H1 (cell line): ENCODE data around the gene RASD2. TPM values are rescaled to one million over a fixed set of nuclear protein-coding genes. Genes with fewer than 3 reads are reported as not detected.

Source experiments
- CTCF ChIA-PET: fragments of 300-600 bp; sonication (Branson Sonifier 250); formaldehyde crosslinking; loops from one replicate; lab custom pipeline; 2021; ENCODE audit not compliant: partially characterized antibody; lab: Charles Lee
- POLR2A ChIA-PET: fragments of 300-600 bp; sonication (Branson Sonifier 250); formaldehyde crosslinking; loops from one replicate; lab custom pipeline; 2021; ENCODE audit warnings: inconsistent platforms; ENCODE audit not compliant: partially characterized antibody; lab: Charles Lee
- DNase-seq, 2 experiments: peaks; one replicate each; pipeline versions ENCODE4 v3.0.0 to v3.0.0-alpha.2; 2010 to 2022; ENCODE audit warnings: low spot score in 2 of 2, low read depth in 1 of 2, mixed read lengths in 1 of 2
- FAIRE-seq: peaks from 2 replicates; lab custom pipeline; 2011; peaks lifted over from hg19 to GRCh38; lab: Jason Lieb, UNC
- H2AFZ ChIP-seq: 2 replicates; pipeline ENCODE4 v1.8.1; 2012; ENCODE audit warnings: low read length, inconsistent platforms
- H2AK5ac ChIP-seq: 2 replicates; pipeline ENCODE4 v1.6.1; 2013; ENCODE audit warnings: low read depth, low read length
- H2BK120ac ChIP-seq: replicated peaks from 2 replicates; pipeline ENCODE3; 2013; ENCODE audit warnings: low read depth, low read length, inconsistent platforms
- H2BK12ac ChIP-seq: 2 replicates; pipeline ENCODE4 v1.6.1; 2013; ENCODE audit warnings: low read depth, low read length
- H2BK15ac ChIP-seq: 2 replicates; pipeline ENCODE4 v1.6.1; 2013; ENCODE audit warnings: low read length
- H2BK20ac ChIP-seq: 2 replicates; pipeline ENCODE4 v1.6.1; 2013; ENCODE audit warnings: low read length
- H2BK5ac ChIP-seq: 2 replicates; pipeline ENCODE4 v1.6.1; 2013; ENCODE audit warnings: low read depth, low read length
- H3K14ac ChIP-seq: 2 replicates; pipeline ENCODE4 v1.6.1; 2013; ENCODE audit warnings: inconsistent platforms; ENCODE audit not compliant: insufficient read length
- H3K18ac ChIP-seq: 2 replicates; pipeline ENCODE4 v1.6.1; 2013; ENCODE audit warnings: low read length; ENCODE audit errors: extremely low read depth
- H3K23ac ChIP-seq: 2 replicates; pipeline ENCODE4 v1.6.1; 2013; ENCODE audit warnings: inconsistent platforms; ENCODE audit not compliant: insufficient read length
- H3K23me2 ChIP-seq: 2 replicates; pipeline ENCODE4 v1.6.1; 2013; ENCODE audit warnings: low read depth, low read length
- H3K27ac ChIP-seq: 2 replicates; pipeline ENCODE4 v1.6.1; 2011; ENCODE audit warnings: low read depth, low read length, inconsistent platforms
- H3K27me3 ChIP-seq, 4 experiments: replicated peaks in 1 of 4; 1 replicate in 1 of 4; 2 replicates in 3 of 4; pipeline versions ENCODE4 v1.6.1 to v1.8.1; 2011 to 2013; ENCODE audit warnings: low read length in 3 of 4, mild to moderate bottlenecking in 3 of 4, inconsistent platforms in 2 of 4, mixed read lengths in 2 of 4, moderate library complexity in 1 of 4; ENCODE audit not compliant: control insufficient read depth in 3 of 4, insufficient read depth in 3 of 4; ENCODE audit errors: extremely low read depth in 1 of 4
- H3K36me3 ChIP-seq, 4 experiments: 2 replicates each; pipeline versions ENCODE4 v1.6.1 to v1.8.1; 2011 to 2013; ENCODE audit warnings: mild to moderate bottlenecking in 4 of 4, low read length in 3 of 4, moderate library complexity in 2 of 4, control low read depth in 1 of 4, inconsistent platforms in 1 of 4; ENCODE audit not compliant: insufficient read depth in 4 of 4, control insufficient read depth in 2 of 4
- H3K4ac ChIP-seq: replicated peaks from 2 replicates; pipeline ENCODE3; 2013; ENCODE audit warnings: low read length, low read depth, mixed read lengths, inconsistent platforms; ENCODE audit not compliant: insufficient read length
- H3K4me1 ChIP-seq, 4 experiments: replicated peaks in 1 of 4; 1 replicate in 1 of 4; 2 replicates in 3 of 4; pipeline versions ENCODE4 v1.6.1 to v1.8.1; 2011 to 2013; ENCODE audit warnings: low read length in 3 of 4, inconsistent platforms in 2 of 4, mixed read lengths in 1 of 4; ENCODE audit not compliant: insufficient read depth in 4 of 4, control insufficient read depth in 3 of 4
- H3K4me2 ChIP-seq, 2 experiments: 2 replicates each; pipeline versions ENCODE4 v1.6.1 to v1.8.1; 2011 to 2013; ENCODE audit warnings: low read depth in 2 of 2, low read length in 2 of 2, control low read depth in 1 of 2, inconsistent platforms in 1 of 2, mild to moderate bottlenecking in 1 of 2; ENCODE audit not compliant: insufficient read depth in 1 of 2
- H3K4me3 ChIP-seq, 4 experiments: fragments of 200-600, 300-600 bp in 1 of 4; sonication (generic), shearing (Covaris generic), sonication (Bioruptor Twin) in 1 of 4; 2 replicates each; pipeline versions ENCODE4 v1.5.1 to v1.8.1; 2011 to 2016; ENCODE audit warnings: low read length in 4 of 4, low read depth in 3 of 4, control low read depth in 2 of 4, inconsistent platforms in 2 of 4, mild to moderate bottlenecking in 2 of 4, mixed read lengths in 1 of 4, moderate library complexity in 1 of 4; ENCODE audit not compliant: insufficient read depth in 2 of 4; ENCODE audit errors: extremely low read depth in 1 of 4
- H3K56ac ChIP-seq: replicated peaks from 2 replicates; pipeline ENCODE3; 2013; ENCODE audit warnings: low read depth, mild to moderate bottlenecking, mixed read lengths, low read length, inconsistent platforms; ENCODE audit not compliant: insufficient read length
- H3K79me1 ChIP-seq: 2 replicates; pipeline ENCODE4 v1.6.1; 2013; ENCODE audit warnings: low read depth, low read length, control low read depth
- H3K79me2 ChIP-seq, 2 experiments: 2 replicates each; pipeline versions ENCODE4 v1.6.1 to v1.8.1; 2012 to 2013; ENCODE audit warnings: low read length in 2 of 2, mild to moderate bottlenecking in 2 of 2, inconsistent platforms in 1 of 2; ENCODE audit not compliant: insufficient read depth in 2 of 2, control insufficient read depth in 1 of 2
- H3K9ac ChIP-seq, 4 experiments: replicated peaks in 1 of 4; 1 replicate in 1 of 4; 2 replicates in 3 of 4; pipeline versions ENCODE4 v1.6.1 to v1.8.1; 2011 to 2013; ENCODE audit warnings: low read depth in 3 of 4, low read length in 3 of 4, control low read depth in 2 of 4, mild to moderate bottlenecking in 2 of 4, moderate library complexity in 2 of 4, inconsistent platforms in 1 of 4; ENCODE audit errors: extremely low read depth in 1 of 4
- H3K9me3 ChIP-seq, 2 experiments: 2 replicates each; pipeline versions ENCODE4 v1.6.1 to v1.8.1; 2012 to 2013; ENCODE audit warnings: mild to moderate bottlenecking in 2 of 2, moderate library complexity in 2 of 2, control low read depth in 1 of 2, inconsistent platforms in 1 of 2, low read depth in 1 of 2, low read length in 1 of 2, mixed read lengths in 1 of 2; ENCODE audit not compliant: insufficient read depth in 2 of 2
- H4K20me1 ChIP-seq, 2 experiments: replicated peaks in 1 of 2; 2 replicates each; pipeline versions ENCODE3 to v1.8.1; 2011 to 2013; ENCODE audit warnings: inconsistent platforms in 2 of 2, low read length in 2 of 2, mild to moderate bottlenecking in 1 of 2; ENCODE audit not compliant: insufficient read depth in 2 of 2, control insufficient read depth in 1 of 2
- H4K5ac ChIP-seq: 2 replicates; pipeline ENCODE4 v1.6.1; 2013; ENCODE audit warnings: low read length, low read depth, mixed read lengths, inconsistent platforms; ENCODE audit not compliant: insufficient read length
- H4K8ac ChIP-seq: 2 replicates; pipeline ENCODE4 v1.8.0; 2013; ENCODE audit warnings: mild to moderate bottlenecking, moderate library complexity, low read length, inconsistent platforms; ENCODE audit not compliant: insufficient read depth; ENCODE audit errors: extremely low read depth
- H4K91ac ChIP-seq: replicated peaks from 2 replicates; pipeline ENCODE3; 2013; ENCODE audit warnings: low read length, mixed read lengths, inconsistent platforms; ENCODE audit not compliant: insufficient read length
- CBX8 ChIP-seq: fragments of 300-800, 300-1000 bp; sonication (generic); IDR thresholded peaks from 2 replicates; pipeline ENCODE4 v1.7.1; 2016; ENCODE audit warnings: low read depth, low read length, borderline replicate concordance
- CEBPB ChIP-seq: IDR thresholded peaks from 2 replicates; pipeline ENCODE4 v1.6.1; 2012; ENCODE audit warnings: low read depth, low read length
- CREB1 ChIP-seq: IDR thresholded peaks from 2 replicates; pipeline ENCODE4 v1.6.1; 2012; ENCODE audit warnings: inconsistent platforms
- KDM1A ChIP-seq: fragments of 200-600, 300-600 bp; sonication (generic); IDR thresholded peaks from 2 replicates; pipeline ENCODE4 v1.7.1; 2016; ENCODE audit warnings: mild to moderate bottlenecking, low read length, borderline replicate concordance
- WGBS, 2 experiments: shearing (Covaris generic) in 1 of 2; methylation state at CpG; one replicate each; pipeline versions ENCODE4 v1.1.6 to v1.1.7; 2013 to 2015; ENCODE audit warnings: low lambda C conversion rate in 2 of 2, mixed read lengths in 2 of 2, inconsistent platforms in 1 of 2, low coverage in 1 of 2, missing lambda C conversion rate in 1 of 2; ENCODE audit not compliant: insufficient replicate concordance in 2 of 2, insufficient coverage in 1 of 2, insufficient read length in 1 of 2; ENCODE audit errors: extremely low coverage in 1 of 2, missing lambda C conversion rate in 1 of 2; 5-methylcytosine and 5-hydroxymethylcytosine counted together
- polyA plus RNA-seq, 7 experiments: library from polyadenylated mRNA; depleted of rRNA in 3 of 7; stranded (reverse) in 5 of 7; unstranded in 2 of 7; fragments of >200 nt in 5 of 7; fragments of 200-250 nt in 2 of 7; gene quantifications; 1 replicate in 5 of 7; 2 replicates in 1 of 7; 4 replicates in 1 of 7; pipeline versions ENCODE4 v1.2.1 to v1.2.3, GENCODE V29; 2011 to 2013; ENCODE audit warnings: missing spikeins in 2 of 7, mixed read lengths in 2 of 7
- total RNA-seq: library from RNA; stranded (reverse); fragmentation: NEBNext Ultra II Directional; extraction: Animal tissue kit (Norgen Biotek cat#: 25700); gene quantifications from 2 replicates; pipeline ENCODE4 v1.2.1, GENCODE V29; 2021

RASD2 gene
- total and polyA plus RNA-seq, 2 of the 8 experiments (the other 6 are each of a cell fraction or from before 2014, with no cell fraction given) = 1.9 to 5.1 TPM

DNA sequence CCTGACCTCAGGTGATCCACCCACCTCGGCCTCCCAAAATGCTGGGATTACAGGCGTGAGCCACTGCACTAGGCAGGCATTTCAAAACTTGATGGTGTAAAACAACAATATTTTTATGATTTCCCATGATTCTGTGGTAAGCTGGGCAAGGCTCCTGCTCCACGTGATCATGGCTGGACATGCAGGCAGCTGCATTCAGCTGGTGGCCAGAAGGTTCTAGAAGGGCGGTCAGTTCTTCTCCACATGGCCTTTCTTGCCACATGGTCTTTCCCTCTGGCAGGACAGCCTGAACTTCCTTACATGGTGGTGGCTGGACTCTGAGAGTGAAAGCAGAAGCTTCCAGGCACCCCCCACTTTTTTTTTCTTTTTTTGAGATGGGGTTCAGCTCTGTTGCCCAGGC is 9.9 kb upstream of the RASD2 start:
- H3K79me1 ChIP-seq = no peaks in the 10 kb centered on the region
- no peak overlapping the region for H4K5ac ChIP-seq
- peaks cover 8% of the 10 kb centered on the region for H3K23me2 ChIP-seq
- FAIRE-seq (no peak), DNase-seq (no peak)
- no peak overlapping the region for H3K4me3 ChIP-seq
- no peak overlapping the region for H4K91ac ChIP-seq
- H2BK15ac ChIP-seq = no peak overlapping the region
- no peaks in the 10 kb centered on the region; a peak in 1 of 8 replicates for H3K36me3 ChIP-seq
- no peak overlapping the region for H3K14ac ChIP-seq
- no peak overlapping the region for H2BK5ac ChIP-seq
- H3K27ac ChIP-seq = no peak overlapping the region
- no peaks in the 10 kb centered on the region for H3K27me3 ChIP-seq
- H2BK12ac ChIP-seq = no peak overlapping the region
- H2AFZ ChIP-seq = no peak overlapping the region
- no peak overlapping the region for H2AK5ac ChIP-seq
- no peak overlapping the region for H3K56ac ChIP-seq
- H3K4me1 ChIP-seq = peaks cover 0 to 7% (median 2%) of the 10 kb centered on the region in 4 experiments; a peak in 5 of 7 replicates
- no peak overlapping the region for H3K18ac ChIP-seq
- peaks cover 0 to 5% of the 10 kb centered on the region in 2 experiments for H4K20me1 ChIP-seq
- 93% methylated on average over 4 of the region's 4 CpGs; no CpG with 5 or more reads in 1 of the 2 experiments for WGBS, 2 experiments
- H4K8ac ChIP-seq = no peak overlapping the region
- H2BK120ac ChIP-seq = no peak overlapping the region
- H3K4ac ChIP-seq = no peak overlapping the region
- H3K9me3 ChIP-seq = no peaks in the 10 kb centered on the region
- ChIA-PET POLR2A (no interaction called here), CTCF (interaction anchor here (2.9 kb wide), 1 partner anchor 9 kb away, joined by 10 read pairs; no protein-coding TSS in a partner anchor)
- no peak overlapping the region for H3K9ac ChIP-seq
- no peak overlapping the region for H2BK20ac ChIP-seq
- no peak overlapping the region for H3K4me2 ChIP-seq
- no peak overlapping the region for H3K23ac ChIP-seq
- H3K79me2 ChIP-seq = no peaks in the 10 kb centered on the region; a peak in 1 of 4 replicates
- no peak for TF ChIP-seq CREB1
- no peak for TF ChIP-seq CEBPB
- TF ChIP-seq CBX8 = no peak
- no peak for TF ChIP-seq KDM1A
